ENCODE measurements around the gene ATAD3C.
A peak's percentile ranks its signal among the peaks of the same experiment; 100 is the strongest.

The ATAD3C gene

GRCh38 chr1:1430114-1430982 is 19.1 kb upstream of the ATAD3C start:
- peak; percentile 74 to 91 for DNase-seq (ENCODE audit: low read depth in 2 of 2)
- H3K4me3 ChIP-seq (replicated peaks in 1 of 2; ENCODE audit: low read depth in 2 of 2, low read length in 2 of 2), result no peak overlapping the region
- TF ChIP-seq CTCF (IDR thresholded peaks at IDR 0.05; ENCODE audit: low read depth, low read length), result peak; percentile 26

DNA sequence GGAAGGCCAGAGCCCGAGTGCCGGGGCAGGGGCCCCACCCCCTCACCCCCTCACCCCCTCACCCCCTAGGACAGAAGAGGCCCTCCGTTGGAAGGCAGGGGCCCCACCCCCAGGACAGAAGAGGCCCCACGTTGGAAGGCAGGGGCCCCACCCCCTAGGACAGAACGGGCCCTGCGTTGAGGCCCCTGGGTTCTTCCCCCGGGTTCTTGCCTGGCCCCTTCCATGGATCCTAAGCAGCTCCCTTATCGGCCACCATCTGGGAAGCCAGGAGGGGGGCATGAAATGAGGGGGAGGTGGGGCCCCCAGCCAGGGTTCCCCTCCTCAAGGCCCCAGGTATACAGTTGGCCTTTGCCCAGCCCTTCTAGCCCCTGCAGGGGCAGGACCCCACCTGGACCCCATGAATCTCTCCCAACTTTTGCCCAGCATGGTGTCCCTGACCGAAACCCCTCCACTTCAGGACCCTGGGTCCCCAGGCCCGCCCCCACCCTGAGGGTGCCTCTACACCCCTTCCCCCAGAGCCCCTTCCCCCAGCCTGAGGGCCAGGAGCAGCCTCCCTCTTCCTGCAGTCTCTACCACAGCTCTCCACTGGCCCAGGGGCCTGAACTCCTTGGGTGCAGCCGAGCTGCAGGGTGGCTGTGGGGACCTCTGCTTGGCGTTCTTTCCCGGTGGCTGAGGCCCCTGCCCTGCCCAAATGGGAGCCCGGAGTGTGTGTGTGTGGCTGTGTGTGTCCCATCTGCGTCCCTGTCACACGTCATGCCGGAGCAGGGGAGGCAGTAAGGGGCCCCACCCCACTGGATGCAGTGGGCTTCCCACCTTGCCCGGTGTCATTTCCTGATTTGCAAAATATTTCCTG is 18.3 kb upstream of the ATAD3C start:
- TF ChIP-seq CTCF (IDR thresholded peaks at IDR 0.05; ENCODE audit: low read depth, low read length), result no peak
- no peak overlapping the region for H3K4me3 ChIP-seq (replicated peaks in 1 of 2; ENCODE audit: low read depth in 2 of 2, low read length in 2 of 2)
- DNase-seq (ENCODE audit: low read depth in 2 of 2), result no peak

- no peak for TF ChIP-seq CTCF (IDR thresholded peaks at IDR 0.05; ENCODE audit: low read depth, low read length)
- H3K4me3 ChIP-seq (replicated peaks in 1 of 2; ENCODE audit: low read depth in 2 of 2, low read length in 2 of 2), result no peak overlapping the region
- DNase-seq (ENCODE audit: low read depth in 2 of 2), result peak; percentile 54 to 55
Observed at GRCh38 chr1:1431845-1432273, 17.6 kb upstream of the ATAD3C start.

- DNase-seq (ENCODE audit: low read depth in 2 of 2), result no peak
- no peak for TF ChIP-seq CTCF (IDR thresholded peaks at IDR 0.05; ENCODE audit: low read depth, low read length)
- H3K4me3 ChIP-seq (replicated peaks in 1 of 2; ENCODE audit: low read depth in 2 of 2, low read length in 2 of 2), result no peak overlapping the region
Observed at GRCh38 chr1:1432274-1432950, 17.1 kb upstream of the ATAD3C start.

DNA sequence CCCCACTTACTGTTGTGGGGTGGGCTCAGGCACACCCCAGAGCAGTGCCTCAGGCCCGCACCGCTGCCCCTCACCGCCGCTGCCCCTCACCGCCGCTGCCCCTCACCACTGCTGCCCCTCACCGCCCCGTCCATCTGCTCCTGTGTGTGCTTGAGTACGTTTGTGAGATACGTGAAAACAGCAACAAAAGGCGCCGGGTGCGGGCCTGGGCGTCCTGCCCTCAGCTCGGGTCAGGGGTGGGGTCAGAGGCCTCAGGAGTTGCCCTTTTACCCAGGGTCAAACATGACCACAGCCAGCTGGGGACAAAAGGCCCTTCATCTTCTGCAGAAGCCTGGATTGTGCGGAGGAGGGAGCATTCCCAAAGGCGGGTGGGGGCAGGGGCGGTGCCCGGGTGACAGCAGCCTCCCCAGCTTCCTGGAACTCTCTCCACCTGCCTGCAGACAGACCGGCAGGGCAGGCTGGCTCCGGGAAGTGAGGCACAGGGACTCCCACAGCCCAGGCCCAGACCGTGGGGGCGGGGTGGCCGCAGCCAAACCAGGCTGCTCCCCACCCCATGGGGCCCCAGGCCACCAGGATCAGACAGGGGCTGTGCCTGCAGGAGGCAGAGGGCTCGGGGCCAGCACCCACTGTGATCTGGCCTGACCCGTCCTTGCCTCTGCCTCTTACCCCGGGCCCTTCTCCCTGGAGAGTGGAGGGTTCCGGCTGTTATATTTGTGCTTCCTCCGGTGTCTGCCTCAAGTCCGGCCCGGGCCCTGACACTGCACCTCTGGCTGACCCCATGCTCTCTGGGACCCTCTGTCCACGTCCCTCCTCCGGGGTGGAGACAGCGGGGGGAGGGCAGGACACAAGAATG is 16.3 kb upstream of the ATAD3C start:
- H3K4me3 ChIP-seq (replicated peaks in 1 of 2; ENCODE audit: low read depth in 2 of 2, low read length in 2 of 2), result no peak overlapping the region
- no peak for TF ChIP-seq CTCF (IDR thresholded peaks at IDR 0.05; ENCODE audit: low read depth, low read length)
- DNase-seq (ENCODE audit: low read depth in 2 of 2), result peak; percentile 25 to 36

DNA sequence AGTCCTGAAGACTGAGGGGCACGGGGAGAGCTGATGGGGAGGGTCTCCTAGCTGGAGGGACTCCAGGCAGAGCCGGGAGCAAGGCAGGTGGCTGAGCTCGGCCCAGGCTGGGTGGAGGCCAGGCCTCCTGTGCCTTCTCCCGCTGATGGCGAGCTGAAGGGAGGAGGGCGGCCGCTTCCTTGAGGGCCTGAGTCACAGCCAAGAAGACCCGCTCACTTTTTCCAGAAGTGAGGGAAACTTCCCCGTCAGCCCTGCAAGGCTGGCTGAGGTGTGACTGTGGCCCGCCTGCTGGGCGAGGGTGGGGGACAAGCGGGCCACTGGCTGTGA is 15.7 kb upstream of the ATAD3C start:
- H3K4me3 ChIP-seq (replicated peaks in 1 of 2; ENCODE audit: low read depth in 2 of 2, low read length in 2 of 2), result no peak overlapping the region
- peak; percentile 62 to 66 for DNase-seq (ENCODE audit: low read depth in 2 of 2)

More for the DNA sequence above, 15.7 kb upstream of the ATAD3C start:
- TF ChIP-seq CTCF (IDR thresholded peaks at IDR 0.05; ENCODE audit: low read depth, low read length), result no peak
